H7 (cell line): ENCODE results near the gene FHDC1. TPM values are rescaled to one million over a fixed set of nuclear protein-coding genes. Genes with fewer than 3 reads are reported as not detected.

Experiments
- DNase-seq: peaks from one replicate; pipeline ENCODE4 v3.0.0; 2012
- H3K27me3 ChIP-seq: 2 replicates; pipeline ENCODE4 v1.6.0; 2011; ENCODE audit warnings: mild to moderate bottlenecking, low read length; ENCODE audit not compliant: control insufficient read depth, insufficient read depth
- H3K36me3 ChIP-seq: replicated peaks from 2 replicates; pipeline ENCODE4 v1.5.1; 2011; ENCODE audit warnings: low read length; ENCODE audit not compliant: control insufficient read depth, insufficient read depth
- H3K4me3 ChIP-seq: 2 replicates; pipeline ENCODE4 v1.5.1; 2011; ENCODE audit warnings: low read depth, mild to moderate bottlenecking, control low read depth, low read length, moderate library complexity; ENCODE audit not compliant: insufficient read depth
- total RNA-seq: library from RNA; depleted of rRNA; stranded (reverse); fragments of >200 nt; shearing (Covaris generic); gene quantifications from 2 replicates; pipeline ENCODE4 v1.2.3, GENCODE V29; 2014

The FHDC1 gene
- total RNA-seq, 1 experiment from 2014 or later, result 4.6 TPM

GRCh38 chr4:152921284-152921683, 14.8 kb upstream of the FHDC1 start:
- Histone ChIP-seq H3K4me3 (no peak overlapping the region), H3K27me3 (no peaks in the 10 kb centered on the region), H3K36me3 (no peaks in the 10 kb centered on the region)
- no peak for DNase-seq

GRCh38 chr4:152925851-152926250, 10.3 kb upstream of the FHDC1 start:
- Histone ChIP-seq H3K27me3 (no peaks in the 10 kb centered on the region), H3K36me3 (no peaks in the 10 kb centered on the region), H3K4me3 (no peak overlapping the region)
- DNase-seq, result no peak

GRCh38 chr4:152926959-152927358, 9.2 kb upstream of the FHDC1 start:
- no peaks in the 10 kb centered on the region for H3K36me3 ChIP-seq
- no peaks in the 10 kb centered on the region for H3K27me3 ChIP-seq
- H3K4me3 ChIP-seq, result no peak overlapping the region
- DNase-seq, result no peak

- no peak for DNase-seq
- H3K36me3 ChIP-seq, result no peaks in the 10 kb centered on the region
- no peak overlapping the region for H3K4me3 ChIP-seq
- H3K27me3 ChIP-seq, result no peaks in the 10 kb centered on the region
Observed at GRCh38 chr4:152927737-152928136, 8.4 kb upstream of the FHDC1 start.

GRCh38 chr4:152928286-152928685, 7.8 kb upstream of the FHDC1 start:
- Histone ChIP-seq H3K36me3 (no peaks in the 10 kb centered on the region), H3K27me3 (no peaks in the 10 kb centered on the region), H3K4me3 (no peak overlapping the region)
- no peak for DNase-seq

- Histone ChIP-seq H3K27me3 (no peaks in the 10 kb centered on the region), H3K4me3 (no peak overlapping the region), H3K36me3 (no peaks in the 10 kb centered on the region)
- peak; percentile 34 for DNase-seq
Observed at GRCh38 chr4:152929888-152930287, 6.2 kb upstream of the FHDC1 start.

- Histone ChIP-seq H3K4me3 (peak overlapping the region; percentile 96), H3K27me3 (peaks cover 12% of the 10 kb centered on the region)
- DNase-seq, result peak; percentile 74
Observed at GRCh38 chr4:152935143-152935542, 980 bp upstream of the FHDC1 start.

GRCh38 chr4:152936446-152937335, 568 bp downstream of the FHDC1 start:
- peak; percentile 92 for DNase-seq
- H3K4me3 ChIP-seq, result peak overlapping the region; percentile 96
- no peaks in the 10 kb centered on the region for H3K36me3 ChIP-seq
- peaks cover 12% of the 10 kb centered on the region for H3K27me3 ChIP-seq

More at GRCh38 chr4:152935143-152935542, 980 bp upstream of the FHDC1 start:
- no peaks in the 10 kb centered on the region for H3K36me3 ChIP-seq

- peaks cover 1% of the 10 kb centered on the region for H3K36me3 ChIP-seq
- DNase-seq, result peak; percentile 69
- H3K4me3 ChIP-seq, result peak overlapping the region; percentile 96
- H3K27me3 ChIP-seq, result peaks cover 12% of the 10 kb centered on the region
Observed at GRCh38 chr4:152937336-152938236, 1.5 kb downstream of the FHDC1 start.

- Histone ChIP-seq H3K27me3 (peaks cover 12% of the 10 kb centered on the region), H3K36me3 (peaks cover 4% of the 10 kb centered on the region), H3K4me3 (peak overlapping the region; percentile 96)
- DNase-seq, result peak; percentile 4
Observed at GRCh38 chr4:152938237-152938947, 2.3 kb downstream of the FHDC1 start.

GRCh38 chr4:152939621-152940020, 3.5 kb downstream of the FHDC1 start:
- DNase-seq, result peak; percentile 26

GRCh38 chr4:152940461-152940860, 4.3 kb downstream of the FHDC1 start:
- H3K27me3 ChIP-seq, result peaks cover 12% of the 10 kb centered on the region
- H3K4me3 ChIP-seq, result no peak overlapping the region
- H3K36me3 ChIP-seq, result peaks cover 10% of the 10 kb centered on the region
- DNase-seq, result peak; percentile 3

More at GRCh38 chr4:152939621-152940020, 3.5 kb downstream of the FHDC1 start:
- H3K4me3 ChIP-seq, result no peak overlapping the region
- H3K36me3 ChIP-seq, result peaks cover 9% of the 10 kb centered on the region
- H3K27me3 ChIP-seq, result peaks cover 12% of the 10 kb centered on the region

- H3K27me3 ChIP-seq, result peaks cover 12% of the 10 kb centered on the region
- H3K36me3 ChIP-seq, result peaks cover 11% of the 10 kb centered on the region
- DNase-seq, result peak; percentile 2
- H3K4me3 ChIP-seq, result no peak overlapping the region
Observed at GRCh38 chr4:152941411-152941810, 5.3 kb downstream of the FHDC1 start.

GRCh38 chr4:152942346-152942745, 6.2 kb downstream of the FHDC1 start:
- peaks cover 12% of the 10 kb centered on the region for H3K27me3 ChIP-seq
- no peak overlapping the region for H3K4me3 ChIP-seq
- peak; percentile 1 for DNase-seq
- peaks cover 11% of the 10 kb centered on the region for H3K36me3 ChIP-seq
